HG03045 (cell line): ENCODE data around the gene PGAM5.
A peak's percentile ranks its signal among the peaks of the same experiment; 100 is the strongest.
"Not testable (repeated sequence)": the region's sequence is repeated elsewhere in the genome, so short reads cannot be mapped to it uniquely, and the experiment has no call there.

Source experiments
- ATAC-seq: cut with Tn5 transposase; IDR thresholded peaks from one replicate; pipeline ENCODE4 v1.9.1; 2021; ENCODE audit warnings: mild to moderate bottlenecking, moderate library complexity; ENCODE audit not compliant: unreplicated experiment

The PGAM5 gene

GRCh38 chr12:132741620-132742019, 31.0 kb downstream of the PGAM5 start:
- no peak for ATAC-seq

GRCh38 chr12:132743831-132744230, 33.2 kb downstream of the PGAM5 start:
- ATAC-seq = no peak

GRCh38 chr12:132746613-132747012, 36.0 kb downstream of the PGAM5 start:
- ATAC-seq = no peak

- ATAC-seq = no peak
These were observed 36.8 kb downstream of the PGAM5 start for GRCh38 chr12:132747395-132747794.

GRCh38 chr12:132747896-132748295, 37.3 kb downstream of the PGAM5 start:
- ATAC-seq = no peak

- no peak for ATAC-seq
These were observed 37.7 kb downstream of the PGAM5 start for GRCh38 chr12:132748319-132748718.

- ATAC-seq = not testable (repeated sequence)
These were observed 43.0 kb downstream of the PGAM5 start for GRCh38 chr12:132753670-132754069.

GRCh38 chr12:132754160-132754932, 43.7 kb downstream of the PGAM5 start:
- ATAC-seq = no peak

GRCh38 chr12:132758825-132759224, 48.2 kb downstream of the PGAM5 start:
- not testable (repeated sequence) for ATAC-seq

GRCh38 chr12:132759359-132759758, 48.7 kb downstream of the PGAM5 start:
- no peak for ATAC-seq

GRCh38 chr12:132761032-132761920, 50.6 kb downstream of the PGAM5 start, which contains the start of gene ANKLE2:
TSS of gene ANKLE2 (minus strand) at chr12:132761832. CDS start at chr12:132761798, 34 bp downstream.
- ATAC-seq = peak; percentile 31

- peak; percentile 67 for ATAC-seq
These were observed 51.4 kb downstream of the PGAM5 start for GRCh38 chr12:132761921-132762583.

GRCh38 chr12:132764231-132764630, 53.6 kb downstream of the PGAM5 start:
- no peak for ATAC-seq

- ATAC-seq = no peak
These were observed 54.7 kb downstream of the PGAM5 start for GRCh38 chr12:132765361-132765760.

GRCh38 chr12:132766380-132767085, 55.9 kb downstream of the PGAM5 start:
- no peak for ATAC-seq

GRCh38 chr12:132771126-132771838, 60.6 kb downstream of the PGAM5 start:
- ATAC-seq = no peak
